Measurements from ENCODE around the gene NAT14.

DNA sequence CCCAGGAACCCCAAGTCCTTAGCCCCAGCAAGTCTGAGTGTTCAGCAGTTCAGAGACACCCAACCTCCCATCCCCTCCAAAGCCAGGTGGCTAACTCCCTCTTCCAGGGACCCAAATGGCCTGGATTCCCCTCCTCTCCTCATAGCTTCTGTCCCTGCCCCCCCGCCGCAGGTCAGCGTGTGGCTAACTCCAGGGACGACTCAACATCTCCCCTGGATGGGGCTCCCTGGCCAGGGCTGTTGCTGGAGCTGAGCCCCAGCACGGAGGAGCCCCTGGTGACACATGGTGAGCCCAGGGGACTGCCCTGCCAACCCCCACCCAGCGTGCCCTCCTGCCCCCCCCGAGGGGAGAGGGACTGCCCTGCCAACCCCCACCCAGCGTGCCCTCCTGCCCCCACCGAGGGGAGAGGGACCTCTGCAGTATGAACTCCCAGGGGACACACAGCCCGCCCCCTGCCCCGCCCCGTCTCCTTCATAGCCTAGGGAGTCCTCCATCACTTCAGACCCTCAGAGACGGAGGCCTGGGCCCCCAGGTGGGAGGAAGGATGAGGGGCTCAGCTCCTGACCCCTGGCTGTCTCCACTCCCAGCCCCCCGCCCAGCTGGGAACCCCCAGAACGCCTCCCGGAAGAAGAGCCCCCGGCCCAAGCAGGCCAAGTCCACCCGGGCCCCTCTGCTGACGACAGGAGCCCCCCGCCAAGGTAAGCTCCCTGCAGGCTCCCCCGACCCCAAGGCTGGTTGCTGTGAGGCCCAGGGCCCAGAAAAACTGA, 4.9 kb downstream of the NAT14 start:
- TF ChIP-seq, protein P1, sequence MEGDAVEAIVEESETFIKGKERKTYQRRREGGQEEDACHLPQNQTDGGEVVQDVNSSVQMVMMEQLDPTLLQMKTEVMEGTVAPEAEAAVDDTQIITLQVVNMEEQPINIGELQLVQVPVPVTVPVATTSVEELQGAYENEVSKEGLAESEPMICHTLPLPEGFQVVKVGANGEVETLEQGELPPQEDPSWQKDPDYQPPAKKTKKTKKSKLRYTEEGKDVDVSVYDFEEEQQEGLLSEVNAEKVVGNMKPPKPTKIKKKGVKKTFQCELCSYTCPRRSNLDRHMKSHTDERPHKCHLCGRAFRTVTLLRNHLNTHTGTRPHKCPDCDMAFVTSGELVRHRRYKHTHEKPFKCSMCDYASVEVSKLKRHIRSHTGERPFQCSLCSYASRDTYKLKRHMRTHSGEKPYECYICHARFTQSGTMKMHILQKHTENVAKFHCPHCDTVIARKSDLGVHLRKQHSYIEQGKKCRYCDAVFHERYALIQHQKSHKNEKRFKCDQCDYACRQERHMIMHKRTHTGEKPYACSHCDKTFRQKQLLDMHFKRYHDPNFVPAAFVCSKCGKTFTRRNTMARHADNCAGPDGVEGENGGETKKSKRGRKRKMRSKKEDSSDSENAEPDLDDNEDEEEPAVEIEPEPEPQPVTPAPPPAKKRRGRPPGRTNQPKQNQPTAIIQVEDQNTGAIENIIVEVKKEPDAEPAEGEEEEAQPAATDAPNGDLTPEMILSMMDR (IDR thresholded peaks at IDR 0.05) = no peak
- TF ChIP-seq POLR2A (IDR thresholded peaks at IDR 0.05) (no peak), POLR2AphosphoS5 (IDR thresholded peaks at IDR 0.05) (no peak)
